ENCODE data around the gene APBA3.
"Not testable (repeated sequence)": the region's sequence is repeated elsewhere in the genome, so short reads cannot be mapped to it uniquely, and the experiment has no call there.

Gene APBA3

DNA sequence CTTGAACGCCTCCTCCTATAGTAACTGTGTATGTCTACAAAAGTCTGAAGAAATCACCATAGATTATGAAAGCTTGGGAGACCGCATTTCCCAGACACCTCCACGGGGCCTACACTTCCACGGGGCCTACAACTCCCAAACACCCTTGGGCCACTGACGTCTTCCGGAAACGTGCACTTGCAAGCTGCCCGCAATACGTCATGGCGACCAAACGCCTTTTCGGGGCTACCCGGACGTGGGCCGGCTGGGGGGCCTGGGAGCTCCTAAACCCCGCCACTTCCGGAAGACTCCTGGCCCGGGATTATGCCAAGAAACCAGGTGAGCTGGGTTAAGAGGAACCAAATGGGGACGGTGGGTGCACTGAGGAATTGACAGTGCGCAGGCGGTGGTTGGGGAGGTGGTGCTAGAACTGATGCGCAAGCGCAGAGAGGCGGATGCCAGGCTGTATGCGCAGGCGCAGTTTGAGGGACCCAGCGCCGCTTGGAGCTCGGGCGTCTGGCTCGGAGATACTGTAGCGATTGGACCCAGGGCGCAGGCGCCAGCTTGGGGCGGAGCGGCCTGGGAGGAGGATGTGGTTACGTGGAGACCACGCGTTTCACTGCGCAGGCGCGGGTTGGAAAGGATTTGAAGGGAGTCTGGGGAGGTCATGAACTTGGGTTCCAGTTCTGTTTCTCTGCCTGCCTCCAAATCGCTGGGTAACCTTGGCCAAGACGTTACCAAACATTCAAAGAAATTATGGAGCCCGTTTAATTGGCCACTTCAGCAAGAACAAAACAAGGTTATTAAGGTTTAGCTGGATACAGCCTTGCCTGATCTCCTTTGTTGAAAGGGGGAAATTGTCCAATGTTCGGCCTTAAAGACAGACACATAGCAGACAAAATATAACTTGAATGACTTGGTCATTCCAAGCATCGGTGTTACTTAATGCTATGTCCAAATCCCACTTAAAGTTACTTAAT is 1.3 kb upstream of the APBA3 start, which contains the start of gene MRPL54:
MRPL54 (plus strand) TSS at position 182 of the 959 bp plus-strand sequence; CDS start at position 201, 19 bp downstream.
- POLR2A ChIA-PET, result interaction anchor here (0.5 to 0.9 kb wide), 5 partner anchors 209 to 1287 kb away, joined by 3 to 7 read pairs (median 4); partner anchors contain the start of genes EEF2 and GADD45B

GRCh38 chr19:3762130-3762473 is 610 bp upstream of the APBA3 start:
- ChIA-PET POLR2A (no interaction called here), CTCF (interaction anchor here (1.0 to 2.6 kb wide), 5 partner anchors 9 to 223 kb away, joined by 3 to 19 read pairs (median 8); partner anchors contain the start of genes EEF2 and RAX2)
- TF ChIP-seq, protein P1, sequence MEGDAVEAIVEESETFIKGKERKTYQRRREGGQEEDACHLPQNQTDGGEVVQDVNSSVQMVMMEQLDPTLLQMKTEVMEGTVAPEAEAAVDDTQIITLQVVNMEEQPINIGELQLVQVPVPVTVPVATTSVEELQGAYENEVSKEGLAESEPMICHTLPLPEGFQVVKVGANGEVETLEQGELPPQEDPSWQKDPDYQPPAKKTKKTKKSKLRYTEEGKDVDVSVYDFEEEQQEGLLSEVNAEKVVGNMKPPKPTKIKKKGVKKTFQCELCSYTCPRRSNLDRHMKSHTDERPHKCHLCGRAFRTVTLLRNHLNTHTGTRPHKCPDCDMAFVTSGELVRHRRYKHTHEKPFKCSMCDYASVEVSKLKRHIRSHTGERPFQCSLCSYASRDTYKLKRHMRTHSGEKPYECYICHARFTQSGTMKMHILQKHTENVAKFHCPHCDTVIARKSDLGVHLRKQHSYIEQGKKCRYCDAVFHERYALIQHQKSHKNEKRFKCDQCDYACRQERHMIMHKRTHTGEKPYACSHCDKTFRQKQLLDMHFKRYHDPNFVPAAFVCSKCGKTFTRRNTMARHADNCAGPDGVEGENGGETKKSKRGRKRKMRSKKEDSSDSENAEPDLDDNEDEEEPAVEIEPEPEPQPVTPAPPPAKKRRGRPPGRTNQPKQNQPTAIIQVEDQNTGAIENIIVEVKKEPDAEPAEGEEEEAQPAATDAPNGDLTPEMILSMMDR (IDR thresholded peaks at IDR 0.05; ENCODE audit: control extremely low read depth, extremely low read depth, low read depth, missing control alignments), result no peak
- no peak for DNase-seq (ENCODE audit: extremely low spot score)

More for the DNA sequence above, 1.3 kb upstream of the APBA3 start, which contains the start of gene MRPL54:
- CTCF ChIA-PET, result interaction anchor here (0.9 to 2.6 kb wide), 6 partner anchors 10 to 277 kb away, joined by 4 to 19 read pairs (median 6); partner anchors contain the start of genes EEF2 and RAX2
- DNase-seq (ENCODE audit: extremely low spot score), result peak; percentile 99
- TF ChIP-seq, protein P1 (IDR thresholded peaks at IDR 0.05; ENCODE audit: control extremely low read depth, extremely low read depth, low read depth, missing control alignments), result no peak

DNA sequence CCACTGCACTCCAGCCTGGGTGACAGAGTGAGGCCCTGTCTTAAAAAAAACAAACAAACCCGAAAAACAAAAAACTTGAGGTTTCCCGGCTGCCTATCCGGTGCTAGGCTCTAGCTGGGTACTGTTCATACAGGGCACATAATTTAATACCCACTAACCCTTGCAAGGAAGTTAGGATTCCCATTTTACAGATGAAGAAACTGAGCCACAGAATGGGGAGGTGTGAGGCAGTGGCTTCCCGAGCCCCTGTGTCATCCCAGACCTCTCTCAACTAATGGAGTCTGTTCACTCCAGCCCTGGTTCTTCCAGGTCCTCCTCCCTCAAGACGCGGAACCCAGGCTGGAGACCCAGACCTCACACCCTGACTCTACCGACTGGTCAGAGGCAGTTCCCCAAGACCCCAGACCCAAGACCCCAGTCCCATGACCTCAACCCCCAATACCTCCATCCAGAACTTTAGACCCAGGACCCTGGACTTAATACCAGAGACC is 576 bp downstream of the APBA3 start:
- ChIA-PET POLR2A (no interaction called here), CTCF (interaction anchor here (0.6 to 2.0 kb wide), 5 partner anchors 8 to 95 kb away, joined by 3 to 8 read pairs (median 3); no protein-coding TSS in a partner anchor)
- DNase-seq (ENCODE audit: extremely low spot score), result no peak
- TF ChIP-seq, protein P1 (IDR thresholded peaks at IDR 0.05; ENCODE audit: control extremely low read depth, extremely low read depth, low read depth, missing control alignments), result no peak

DNA sequence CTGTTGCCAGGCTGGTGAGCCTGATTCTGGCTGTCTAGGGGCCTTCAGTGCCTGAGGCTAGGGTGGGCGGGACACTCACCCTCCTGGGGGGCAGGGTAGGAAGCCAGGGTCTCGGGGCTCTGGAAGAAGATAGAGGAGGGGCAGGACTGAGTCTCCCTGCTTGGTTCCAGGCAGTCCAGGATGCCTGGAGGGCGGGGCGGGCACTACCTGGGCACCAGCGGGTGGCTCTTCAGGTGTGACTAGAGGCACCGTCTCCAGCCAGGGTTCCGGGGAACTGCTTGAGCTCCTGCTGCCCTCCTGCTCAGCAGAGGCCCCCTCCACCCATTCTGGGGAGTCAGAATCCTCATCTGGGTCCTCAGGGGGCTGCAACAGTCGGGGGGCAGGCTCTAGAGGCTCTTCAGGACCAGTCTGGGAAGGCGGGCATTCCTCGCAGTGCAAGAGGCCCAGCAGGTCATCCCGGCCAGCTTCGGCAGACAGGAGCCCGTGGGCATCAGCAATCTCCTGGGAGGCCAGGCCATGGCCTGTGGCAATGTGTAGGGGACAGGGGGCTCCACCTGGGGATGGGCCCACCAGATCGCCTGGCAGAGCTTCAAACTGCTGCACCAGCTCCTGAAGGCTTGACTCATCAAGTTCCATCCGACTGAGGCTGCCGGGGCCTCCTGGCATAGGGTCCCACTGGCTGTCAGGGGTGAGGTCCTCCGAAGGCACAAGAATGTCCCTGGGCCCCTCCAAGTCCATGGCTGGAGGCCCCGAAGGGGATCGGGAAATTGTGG is 1.8 kb downstream of the APBA3 start:
- CTCF ChIA-PET, result interaction anchor here (1.0 to 1.6 kb wide), 3 partner anchors 41 to 67 kb away, joined by 3 read pairs; no protein-coding TSS in a partner anchor
- DNase-seq (ENCODE audit: extremely low spot score), result no peak
- POLR2A ChIA-PET, result no interaction called here
- TF ChIP-seq, protein P1 (IDR thresholded peaks at IDR 0.05; ENCODE audit: control extremely low read depth, extremely low read depth, low read depth, missing control alignments), result no peak

DNA sequence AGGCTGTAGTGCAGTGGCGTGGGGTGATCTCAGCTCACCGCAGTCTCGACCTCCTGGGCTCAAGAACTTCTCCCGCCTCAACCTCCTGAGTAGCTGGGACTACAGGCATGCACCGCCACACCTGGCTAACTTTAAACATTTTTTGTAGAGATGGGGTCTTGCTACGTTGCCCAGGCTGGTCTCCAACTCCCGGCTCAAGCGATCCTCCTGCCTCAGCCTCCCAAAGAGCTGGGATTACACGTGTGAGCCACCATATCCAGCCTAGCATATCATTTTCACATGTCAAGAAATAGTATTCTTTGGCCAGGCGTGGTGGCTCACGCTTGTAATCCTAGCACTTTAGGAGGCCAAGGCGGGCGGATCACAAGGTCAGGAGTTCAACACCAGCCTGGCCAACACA is 3.2 kb downstream of the APBA3 start:
- POLR2A ChIA-PET; DNase-seq (ENCODE audit: extremely low spot score): not testable (repeated sequence)
- CTCF ChIA-PET, result interaction anchor here (1.5 kb wide), 1 partner anchor 40 kb away, joined by 3 read pairs; no protein-coding TSS in a partner anchor

DNA sequence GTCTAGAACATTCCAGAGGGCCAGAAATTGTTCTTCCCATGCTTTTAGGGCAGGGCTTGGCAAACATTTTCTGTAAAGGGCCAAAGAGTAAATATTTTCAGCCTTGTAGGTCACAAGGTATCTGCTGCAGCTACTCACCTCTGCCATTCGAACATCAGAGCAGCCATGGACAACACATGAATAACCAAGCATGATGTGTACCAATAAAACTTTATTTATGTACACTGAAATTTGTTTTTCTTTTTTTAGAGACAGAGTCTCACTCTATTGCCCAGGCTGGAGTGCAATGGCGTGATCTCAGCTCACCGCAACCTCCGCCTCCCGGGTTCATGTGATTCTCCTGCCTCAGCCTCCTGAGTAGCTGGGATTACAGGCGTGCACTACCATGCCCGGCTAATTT is 3.8 kb downstream of the APBA3 start:
- CTCF ChIA-PET; POLR2A ChIA-PET; DNase-seq (ENCODE audit: extremely low spot score): not testable (repeated sequence)
